CMK (cell line): ENCODE measurements around the gene EEF1E1.
A peak's percentile ranks its signal among the peaks of the same experiment; 100 is the strongest.

Experiments used
- DNase-seq: peaks from one replicate; pipeline ENCODE4 v3.0.0-alpha.2; 2010; ENCODE audit warnings: low read depth

EEF1E1 gene

GRCh38 chr6:8102122-8102958, at the start of gene EEF1E1:
EEF1E1 (minus strand) TSS chr6:8102548; CDS start chr6:8102521, 27 bp downstream.
- DNase-seq, result peak; percentile 89

GRCh38 chr6:8149350-8149749, 47.0 kb upstream of the EEF1E1 start:
- DNase-seq, result no peak

- no peak for DNase-seq
These were observed 41.6 kb upstream of the EEF1E1 start for GRCh38 chr6:8143945-8144344.

GRCh38 chr6:8139451-8139850, 37.1 kb upstream of the EEF1E1 start:
- no peak for DNase-seq

- no peak for DNase-seq
These were observed 35.2 kb upstream of the EEF1E1 start for GRCh38 chr6:8137529-8137939.

GRCh38 chr6:8135276-8135675, 32.9 kb upstream of the EEF1E1 start:
- no peak for DNase-seq

- no peak for DNase-seq
These were observed 29.8 kb upstream of the EEF1E1 start for GRCh38 chr6:8132130-8132529.

GRCh38 chr6:8131265-8131897, 29.0 kb upstream of the EEF1E1 start:
- peak; percentile 41 for DNase-seq

- DNase-seq, result no peak
These were observed 28.1 kb upstream of the EEF1E1 start for GRCh38 chr6:8130399-8130798.

- DNase-seq, result no peak
These were observed 20.9 kb upstream of the EEF1E1 start for GRCh38 chr6:8123236-8123635.

GRCh38 chr6:8114956-8115355, 12.6 kb upstream of the EEF1E1 start:
- no peak for DNase-seq

GRCh38 chr6:8113131-8113654, 10.8 kb upstream of the EEF1E1 start:
- DNase-seq, result no peak

- no peak for DNase-seq
These were observed 8.4 kb upstream of the EEF1E1 start for GRCh38 chr6:8110725-8111124.

- no peak for DNase-seq
These were observed 7.9 kb upstream of the EEF1E1 start for GRCh38 chr6:8110117-8110721.

- DNase-seq, result no peak
These were observed 6.6 kb upstream of the EEF1E1 start for GRCh38 chr6:8108759-8109539.

- DNase-seq, result no peak
These were observed 5.8 kb upstream of the EEF1E1 start for GRCh38 chr6:8108031-8108660.

GRCh38 chr6:8105791-8106190, 3.4 kb upstream of the EEF1E1 start:
- DNase-seq, result no peak

GRCh38 chr6:8103726-8104125, 1.4 kb upstream of the EEF1E1 start:
- no peak for DNase-seq

- no peak for DNase-seq
These were observed 2.0 kb downstream of the EEF1E1 start for GRCh38 chr6:8100159-8100854.

GRCh38 chr6:8090650-8091049, 11.7 kb downstream of the EEF1E1 start:
- no peak for DNase-seq

GRCh38 chr6:8088886-8089285, 13.5 kb downstream of the EEF1E1 start:
- DNase-seq, result no peak
